Cardiac muscle cell (in vitro differentiated cells and primary cell): ENCODE measurements around the gene C2CD3. TPM values are rescaled to one million over a fixed set of nuclear protein-coding genes. Genes with fewer than 3 reads are reported as not detected.

Experiments
- DNase-seq, 2 donors: peaks; one replicate each; pipeline versions ENCODE4 v3.0.0 to v3.0.0-alpha.2; 2010 to 2017; ENCODE audit warnings: low read depth in 1 of 2, low spot score in 1 of 2
- H3K27ac ChIP-seq: fragments of 200-600 bp; sonication (generic); 2 replicates; pipeline ENCODE4 v1.5.1; 2016
- H3K27me3 ChIP-seq: fragments of 200-600 bp; sonication (generic); 2 replicates; pipeline ENCODE4 v1.6.0; 2016; ENCODE audit warnings: control low read depth
- H3K36me3 ChIP-seq: fragments of 200-600 bp; sonication (generic); 2 replicates; pipeline ENCODE4 v1.5.1; 2016; ENCODE audit warnings: control low read depth
- H3K4me1 ChIP-seq: fragments of 200-600 bp; sonication (generic); 2 replicates; pipeline ENCODE4 v1.8.1; 2017; ENCODE audit warnings: low read depth, mild to moderate bottlenecking, mixed run types
- H3K4me3 ChIP-seq: fragments of 200-600 bp; sonication (generic); 2 replicates; pipeline ENCODE4 v1.5.1; 2016; ENCODE audit warnings: mild to moderate bottlenecking
- H3K9me3 ChIP-seq: fragments of 200-600 bp; sonication (generic); 2 replicates; pipeline ENCODE4 v1.5.1; 2017; ENCODE audit warnings: low read depth, mild to moderate bottlenecking, control low read depth
- polyA plus RNA-seq: library from polyadenylated mRNA; unstranded; fragments of >200 nt; fragmentation: Nextera tagmentation; extraction: Ambion mirVana; gene quantifications from 2 replicates; pipeline ENCODE4 v1.2.1, GENCODE V29; 2016
- total RNA-seq: library from RNA; depleted of rRNA; stranded (reverse); fragments of >200 nt; gene quantifications from 2 replicates; pipeline ENCODE4 v1.2.3, GENCODE V29; 2016
- TF ChIP-seq, protein P1 (sequence below): IDR thresholded peaks from 2 replicates; pipeline ENCODE4 v1.5.1; 2012; ENCODE audit warnings: low read depth, mild to moderate bottlenecking, low read length

The C2CD3 gene
- total and polyA plus RNA-seq, 2 experiments from 2014 or later: 10.2 to 13.3 TPM

DNA sequence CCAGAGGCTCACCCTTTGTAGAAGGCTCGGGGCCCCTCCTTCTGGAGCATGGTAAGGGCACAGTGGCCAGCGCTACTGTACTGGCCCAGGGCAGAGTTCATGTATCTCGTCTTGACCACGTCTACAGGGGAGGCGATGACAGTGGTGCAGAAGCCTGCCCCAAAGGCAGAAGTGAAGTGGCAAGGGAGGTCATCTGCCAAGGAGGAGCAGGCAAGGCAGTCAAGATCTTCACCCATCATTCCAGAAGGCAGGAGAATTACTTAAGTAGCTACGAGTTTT is 195.4 kb downstream of the C2CD3 start:
- peaks cover 7% of the 10 kb centered on the region for H3K36me3 ChIP-seq
- H3K27me3 ChIP-seq: no peaks in the 10 kb centered on the region
- no peaks in the 10 kb centered on the region for H3K4me1 ChIP-seq
- H3K27ac ChIP-seq: no peak overlapping the region
- TF ChIP-seq, protein P1, sequence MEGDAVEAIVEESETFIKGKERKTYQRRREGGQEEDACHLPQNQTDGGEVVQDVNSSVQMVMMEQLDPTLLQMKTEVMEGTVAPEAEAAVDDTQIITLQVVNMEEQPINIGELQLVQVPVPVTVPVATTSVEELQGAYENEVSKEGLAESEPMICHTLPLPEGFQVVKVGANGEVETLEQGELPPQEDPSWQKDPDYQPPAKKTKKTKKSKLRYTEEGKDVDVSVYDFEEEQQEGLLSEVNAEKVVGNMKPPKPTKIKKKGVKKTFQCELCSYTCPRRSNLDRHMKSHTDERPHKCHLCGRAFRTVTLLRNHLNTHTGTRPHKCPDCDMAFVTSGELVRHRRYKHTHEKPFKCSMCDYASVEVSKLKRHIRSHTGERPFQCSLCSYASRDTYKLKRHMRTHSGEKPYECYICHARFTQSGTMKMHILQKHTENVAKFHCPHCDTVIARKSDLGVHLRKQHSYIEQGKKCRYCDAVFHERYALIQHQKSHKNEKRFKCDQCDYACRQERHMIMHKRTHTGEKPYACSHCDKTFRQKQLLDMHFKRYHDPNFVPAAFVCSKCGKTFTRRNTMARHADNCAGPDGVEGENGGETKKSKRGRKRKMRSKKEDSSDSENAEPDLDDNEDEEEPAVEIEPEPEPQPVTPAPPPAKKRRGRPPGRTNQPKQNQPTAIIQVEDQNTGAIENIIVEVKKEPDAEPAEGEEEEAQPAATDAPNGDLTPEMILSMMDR: no peak
- no peak for DNase-seq
- H3K4me3 ChIP-seq: no peak overlapping the region
- H3K9me3 ChIP-seq: no peaks in the 10 kb centered on the region

DNA sequence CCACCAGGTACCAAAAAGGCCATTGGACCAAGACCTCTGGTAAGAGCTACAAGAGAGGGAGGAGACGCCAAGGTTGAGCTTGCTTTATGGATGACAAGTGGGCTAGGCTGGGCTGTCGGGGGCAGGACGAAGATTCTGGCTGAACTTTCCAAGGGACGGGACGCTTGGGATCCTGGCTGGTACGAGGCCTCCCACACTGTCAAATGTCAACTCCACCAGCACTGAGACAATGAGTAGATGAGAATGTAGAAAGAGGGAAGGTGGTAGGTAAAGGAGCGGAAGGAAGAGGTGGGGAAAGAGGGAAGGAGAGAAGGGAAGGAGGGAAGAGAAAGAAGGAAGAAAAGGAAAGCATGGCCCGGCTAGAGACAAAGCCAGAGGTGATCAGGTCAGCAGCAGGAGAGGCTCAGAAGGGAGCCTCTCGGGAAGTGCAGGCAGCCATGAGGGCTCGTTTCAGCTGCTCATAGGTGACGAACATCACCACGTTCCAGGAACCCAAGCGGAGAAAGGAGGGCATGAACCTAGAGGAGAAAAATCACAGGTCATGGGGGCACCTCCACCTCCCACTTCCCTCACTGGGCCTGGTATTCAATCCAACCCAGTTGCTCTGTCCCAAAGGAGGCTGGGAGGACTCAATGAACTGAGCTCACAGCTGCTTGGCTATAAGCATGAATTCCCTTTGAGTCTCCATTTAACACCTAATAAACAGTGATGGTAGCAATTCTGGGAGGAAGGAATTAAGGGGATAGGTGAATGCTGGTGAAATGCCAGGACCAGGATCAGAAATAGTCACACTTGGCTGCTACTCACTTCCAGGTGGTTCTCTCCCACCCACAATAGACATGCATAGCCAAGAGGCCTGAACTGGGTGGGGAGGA is 196.0 kb downstream of the C2CD3 start:
- TF ChIP-seq, protein P1: no peak
- Histone ChIP-seq H3K9me3 (no peaks in the 10 kb centered on the region), H3K36me3 (peaks cover 7% of the 10 kb centered on the region), H3K27ac (no peak overlapping the region), H3K27me3 (no peaks in the 10 kb centered on the region), H3K4me1 (no peaks in the 10 kb centered on the region), H3K4me3 (no peak overlapping the region)
- DNase-seq: no peak

DNA sequence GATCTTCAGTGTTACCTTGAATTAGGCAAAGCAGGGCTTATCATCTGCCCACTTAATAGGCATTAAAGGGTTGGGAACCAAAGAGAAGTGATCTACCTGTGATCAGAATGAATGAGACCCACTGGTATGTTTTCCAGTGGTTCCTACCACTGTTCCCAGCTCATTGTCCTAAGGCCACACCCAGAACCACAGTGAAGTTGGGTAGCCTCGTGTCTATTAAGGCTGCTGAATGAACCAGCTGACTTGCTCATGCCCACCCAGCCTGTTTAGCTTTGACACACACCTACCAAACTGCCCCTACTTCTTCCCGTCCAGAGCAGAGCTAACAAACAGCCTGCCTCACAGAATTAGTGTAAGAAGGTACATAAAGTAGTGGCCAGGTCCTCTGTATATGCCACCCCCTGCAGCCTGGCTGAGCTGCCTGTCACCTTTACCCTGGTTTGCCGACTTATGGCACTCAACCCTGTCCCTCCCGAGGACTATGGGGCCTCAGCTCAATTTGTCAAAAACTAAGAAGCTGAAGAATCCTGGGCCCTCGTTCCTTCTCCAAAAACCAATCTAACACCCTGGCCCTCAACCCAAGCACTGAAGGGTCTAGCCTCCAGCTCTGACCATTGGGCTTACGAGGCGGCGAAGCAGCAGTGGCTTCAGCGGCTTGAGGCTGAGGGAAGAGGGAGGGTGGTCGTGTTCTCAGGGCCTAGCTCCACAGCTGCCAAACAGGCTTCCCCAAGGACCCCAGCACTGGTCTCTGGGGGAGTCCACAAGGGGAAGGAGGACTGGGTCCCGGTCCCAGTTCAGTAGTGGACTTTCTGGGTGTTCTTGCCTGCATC is 198.0 kb downstream of the C2CD3 start:
- Histone ChIP-seq H3K27me3 (no peaks in the 10 kb centered on the region), H3K9me3 (no peaks in the 10 kb centered on the region), H3K36me3 (peaks cover 7% of the 10 kb centered on the region), H3K4me1 (no peaks in the 10 kb centered on the region), H3K4me3 (no peak overlapping the region), H3K27ac (no peak overlapping the region)
- TF ChIP-seq, protein P1: no peak
- no peak for DNase-seq

DNA sequence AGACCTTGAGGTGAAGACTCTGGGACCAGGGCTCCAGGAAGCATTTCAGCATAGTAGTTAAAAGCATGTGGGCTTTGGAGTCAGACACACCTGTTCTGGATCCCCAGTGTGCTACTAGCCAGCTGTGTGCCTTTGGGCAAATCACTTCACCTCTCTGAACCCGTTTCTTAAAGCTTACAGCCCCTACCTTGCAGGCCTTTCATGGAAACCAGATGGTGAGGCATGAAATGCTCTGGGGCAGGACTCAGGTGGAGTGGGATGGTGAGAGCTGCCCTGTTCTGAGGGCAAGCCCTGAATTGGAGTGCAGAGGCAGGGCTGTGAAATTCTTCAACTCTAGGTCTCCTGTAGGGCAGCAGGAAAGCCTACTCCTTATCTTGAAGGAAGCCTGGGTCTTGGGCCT is 198.6 kb downstream of the C2CD3 start:
- no peak for DNase-seq
- Histone ChIP-seq H3K27me3 (no peaks in the 10 kb centered on the region), H3K4me3 (no peak overlapping the region), H3K27ac (no peak overlapping the region), H3K36me3 (peaks cover 7% of the 10 kb centered on the region), H3K4me1 (no peaks in the 10 kb centered on the region), H3K9me3 (no peaks in the 10 kb centered on the region)
- TF ChIP-seq, protein P1: no peak

DNA sequence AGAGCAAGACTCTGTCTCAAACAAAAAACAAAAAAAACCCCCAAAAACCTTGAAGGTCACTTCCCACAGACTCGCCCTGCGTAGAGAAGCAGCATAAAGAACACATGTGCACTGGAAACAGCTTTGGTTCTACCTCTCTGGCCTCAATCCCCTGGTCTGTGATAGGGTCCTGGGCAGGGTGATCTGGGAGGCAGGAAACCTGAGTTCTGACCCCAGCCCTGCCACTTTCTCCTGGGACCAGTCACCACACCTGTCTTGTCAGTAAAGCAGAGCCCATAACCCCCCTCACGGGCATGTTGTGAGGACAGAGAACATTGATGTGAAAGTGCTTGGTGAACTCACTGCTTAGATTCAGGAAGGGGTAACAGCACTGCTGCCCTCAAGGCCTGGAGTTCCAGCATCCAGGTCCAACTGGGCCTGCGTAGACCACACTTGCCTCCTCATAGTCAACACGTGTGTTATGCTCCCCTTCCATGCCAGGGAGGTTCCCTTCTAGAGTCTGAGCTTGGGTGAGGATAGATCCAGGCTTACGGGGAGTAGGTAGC is 199.6 kb downstream of the C2CD3 start:
- Histone ChIP-seq H3K4me1 (no peaks in the 10 kb centered on the region), H3K27me3 (no peaks in the 10 kb centered on the region), H3K27ac (no peak overlapping the region), H3K9me3 (no peaks in the 10 kb centered on the region), H3K36me3 (peaks cover 4% of the 10 kb centered on the region), H3K4me3 (no peak overlapping the region)
- TF ChIP-seq, protein P1: no peak
- no peak for DNase-seq
